ENCODE results near the gene ANKRD11. TPM values are rescaled to one million over a fixed set of nuclear protein-coding genes. Genes with fewer than 3 reads are reported as not detected.
"Not testable (repeated sequence)": the region's sequence is repeated elsewhere in the genome, so short reads cannot be mapped to it uniquely, and the experiment has no call there.

ANKRD11 gene
- total RNA-seq, 1 experiment from 2014 or later, result 28.5 TPM

- no peaks in the 10 kb centered on the region for H3K4me1 ChIP-seq (ENCODE audit: low read length)
- H3K9me3 ChIP-seq (ENCODE audit: low read length), result no peaks in the 10 kb centered on the region
- no peaks in the 10 kb centered on the region for H3K9me2 ChIP-seq (replicated peaks; ENCODE audit: insufficient read depth, low read length)
- no peak overlapping the region for H3K27ac ChIP-seq (ENCODE audit: low read length)
- H3K36me3 ChIP-seq (ENCODE audit: insufficient read depth, low read length), result no peaks in the 10 kb centered on the region
- H3K9ac ChIP-seq (ENCODE audit: low read length), result no peak overlapping the region
- no peak overlapping the region for H3K4me3 ChIP-seq (ENCODE audit: low read length)
- H3K4me2 ChIP-seq (ENCODE audit: low read depth, low read length, poor library complexity, severe bottlenecking), result no peak overlapping the region
- peaks cover 60% of the 10 kb centered on the region; the same call in 1 of the 2 replicates for H4K20me1 ChIP-seq (ENCODE audit: insufficient read depth, low read depth, low read length)
- no peak for DNase-seq
- no peak overlapping the region for H2AFZ ChIP-seq (ENCODE audit: low read length)
- H3K79me2 ChIP-seq (ENCODE audit: low read length), result peaks cover 63% of the 10 kb centered on the region
- no peaks in the 10 kb centered on the region for H3K27me3 ChIP-seq (ENCODE audit: low read length)
These were observed 103.8 kb downstream of the ANKRD11 start for GRCh38 chr16:89386306-89387185.

GRCh38 chr16:89385712-89386111 lies 104.6 kb downstream of the ANKRD11 start:
- H3K79me2 ChIP-seq (ENCODE audit: low read length), result peaks cover 65% of the 10 kb centered on the region
- peaks cover 65% of the 10 kb centered on the region; the same call in 1 of the 2 replicates for H4K20me1 ChIP-seq (ENCODE audit: insufficient read depth, low read depth, low read length)
- no peaks in the 10 kb centered on the region for H3K36me3 ChIP-seq (ENCODE audit: insufficient read depth, low read length)
- no peak for DNase-seq
- no peak overlapping the region for H3K27ac ChIP-seq (ENCODE audit: low read length)
- no peak overlapping the region for H3K4me2 ChIP-seq (ENCODE audit: low read depth, low read length, poor library complexity, severe bottlenecking)
- H3K9me2 ChIP-seq (replicated peaks; ENCODE audit: insufficient read depth, low read length), result no peaks in the 10 kb centered on the region
- H3K9me3 ChIP-seq (ENCODE audit: low read length), result no peaks in the 10 kb centered on the region
- H3K9ac ChIP-seq (ENCODE audit: low read length), result no peak overlapping the region
- H2AFZ ChIP-seq (ENCODE audit: low read length), result no peak overlapping the region
- H3K4me1 ChIP-seq (ENCODE audit: low read length), result peaks cover under 1% of the 10 kb centered on the region
- H3K4me3 ChIP-seq (ENCODE audit: low read length), result no peak overlapping the region
- H3K27me3 ChIP-seq (ENCODE audit: low read length), result no peaks in the 10 kb centered on the region

- Histone ChIP-seq H2AFZ (ENCODE audit: low read length) (no peak overlapping the region), H4K20me1 (ENCODE audit: insufficient read depth, low read depth, low read length) (peaks cover 78% of the 10 kb centered on the region), H3K4me2 (ENCODE audit: low read depth, low read length, poor library complexity, severe bottlenecking) (no peak overlapping the region), H3K9me3 (ENCODE audit: low read length) (no peaks in the 10 kb centered on the region), H3K9me2 (replicated peaks; ENCODE audit: insufficient read depth, low read length) (no peaks in the 10 kb centered on the region), H3K4me3 (ENCODE audit: low read length) (no peak overlapping the region), H3K27me3 (ENCODE audit: low read length) (no peaks in the 10 kb centered on the region), H3K27ac (ENCODE audit: low read length) (no peak overlapping the region), H3K36me3 (ENCODE audit: insufficient read depth, low read length) (no peaks in the 10 kb centered on the region), H3K9ac (ENCODE audit: low read length) (no peak overlapping the region), H3K4me1 (ENCODE audit: low read length) (peaks cover 15% of the 10 kb centered on the region), H3K79me2 (ENCODE audit: low read length) (peaks cover 71% of the 10 kb centered on the region)
- DNase-seq, result no peak
These were observed 106.1 kb downstream of the ANKRD11 start for GRCh38 chr16:89384282-89384681.

DNA sequence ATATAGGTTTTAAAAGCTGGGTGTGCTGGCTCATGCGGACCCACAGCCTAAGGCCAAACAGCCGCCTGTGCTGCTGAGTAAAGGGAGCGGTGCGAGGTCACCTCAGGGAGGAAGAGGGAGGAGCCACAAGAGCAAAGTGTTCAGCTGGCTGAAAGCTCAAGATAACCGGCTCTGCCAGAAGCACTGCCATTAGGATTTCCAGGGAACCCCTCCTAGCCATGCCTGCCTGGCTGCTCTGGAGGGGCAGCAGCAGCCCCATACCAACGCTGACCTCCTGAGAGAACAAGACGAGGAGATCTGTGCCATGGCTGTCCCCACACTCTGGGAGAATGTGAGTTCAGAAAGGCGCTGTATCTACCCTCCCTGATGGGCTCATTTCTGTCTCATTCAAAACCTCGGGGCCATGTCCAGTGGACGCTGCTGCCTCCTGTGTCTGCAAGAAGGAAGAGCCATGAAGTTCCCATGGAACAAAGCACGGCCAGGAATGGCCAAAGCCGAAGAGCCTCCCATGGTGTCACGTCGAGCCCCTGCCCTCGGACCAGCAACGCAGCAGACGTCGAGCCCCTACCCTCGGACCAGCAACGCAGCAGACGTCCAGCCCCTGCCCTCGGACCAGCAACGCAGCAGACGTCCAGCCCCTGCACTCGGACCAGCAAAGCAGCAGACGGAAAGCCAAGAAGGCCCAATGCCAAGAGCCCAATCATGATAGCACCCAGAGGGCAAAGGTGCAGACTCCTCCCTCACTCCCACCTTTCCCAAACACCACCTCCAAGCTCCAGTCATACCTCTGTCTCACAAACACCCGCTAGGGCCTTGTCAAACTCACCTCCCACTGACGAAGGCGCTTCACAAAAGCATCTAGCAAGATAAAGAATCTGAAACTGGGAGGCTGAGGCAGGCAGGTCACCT lies 107.0 kb downstream of the ANKRD11 start:
- DNase-seq, result no peak
- Histone ChIP-seq H3K27ac (ENCODE audit: low read length) (no peak overlapping the region), H3K27me3 (ENCODE audit: low read length) (no peaks in the 10 kb centered on the region), H3K9me3 (ENCODE audit: low read length) (no peaks in the 10 kb centered on the region), H3K36me3 (ENCODE audit: insufficient read depth, low read length) (no peaks in the 10 kb centered on the region), H3K79me2 (ENCODE audit: low read length) (peaks cover 71% of the 10 kb centered on the region), H3K9ac (ENCODE audit: low read length) (no peak overlapping the region), H3K4me2 (ENCODE audit: low read depth, low read length, poor library complexity, severe bottlenecking) (no peak overlapping the region), H2AFZ (ENCODE audit: low read length) (no peak overlapping the region), H3K4me1 (ENCODE audit: low read length) (peaks cover 19% of the 10 kb centered on the region), H3K4me3 (ENCODE audit: low read length) (no peak overlapping the region), H4K20me1 (ENCODE audit: insufficient read depth, low read depth, low read length) (peaks cover 81% of the 10 kb centered on the region), H3K9me2 (replicated peaks; ENCODE audit: insufficient read depth, low read length) (no peaks in the 10 kb centered on the region)

DNA sequence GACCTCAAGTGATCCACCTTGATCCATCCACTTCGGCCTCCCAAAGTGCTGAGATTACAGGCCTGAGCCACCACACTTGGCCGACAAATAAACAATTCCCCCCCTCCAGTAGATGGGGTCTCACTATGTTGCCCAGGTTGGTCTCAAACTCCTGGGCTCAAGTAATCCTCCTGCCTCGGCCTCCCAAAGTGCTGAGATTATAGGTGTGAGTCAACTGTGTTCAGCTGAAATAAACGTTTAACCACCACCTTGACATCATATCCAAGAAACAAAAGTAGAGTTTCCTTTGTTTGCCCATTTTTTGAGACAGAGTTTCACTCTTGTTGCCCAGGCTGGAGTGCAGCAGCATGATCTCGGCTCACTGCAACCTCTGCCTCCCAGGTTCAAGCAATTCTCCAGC lies 107.8 kb downstream of the ANKRD11 start:
- H3K9me2 ChIP-seq (replicated peaks; ENCODE audit: insufficient read depth, low read length); H3K27me3 ChIP-seq (ENCODE audit: low read length); H3K9ac ChIP-seq (ENCODE audit: low read length); H3K36me3 ChIP-seq (ENCODE audit: insufficient read depth, low read length); H3K9me3 ChIP-seq (ENCODE audit: low read length); H2AFZ ChIP-seq (ENCODE audit: low read length); H3K4me3 ChIP-seq (ENCODE audit: low read length); DNase-seq; H3K27ac ChIP-seq (ENCODE audit: low read length); H3K4me2 ChIP-seq (ENCODE audit: low read depth, low read length, poor library complexity, severe bottlenecking): not testable (repeated sequence)
- Histone ChIP-seq H3K79me2 (ENCODE audit: low read length) (peaks cover 78% of the 10 kb centered on the region), H3K4me1 (ENCODE audit: low read length) (peaks cover 19% of the 10 kb centered on the region), H4K20me1 (ENCODE audit: insufficient read depth, low read depth, low read length) (peaks cover 85% of the 10 kb centered on the region)

DNA sequence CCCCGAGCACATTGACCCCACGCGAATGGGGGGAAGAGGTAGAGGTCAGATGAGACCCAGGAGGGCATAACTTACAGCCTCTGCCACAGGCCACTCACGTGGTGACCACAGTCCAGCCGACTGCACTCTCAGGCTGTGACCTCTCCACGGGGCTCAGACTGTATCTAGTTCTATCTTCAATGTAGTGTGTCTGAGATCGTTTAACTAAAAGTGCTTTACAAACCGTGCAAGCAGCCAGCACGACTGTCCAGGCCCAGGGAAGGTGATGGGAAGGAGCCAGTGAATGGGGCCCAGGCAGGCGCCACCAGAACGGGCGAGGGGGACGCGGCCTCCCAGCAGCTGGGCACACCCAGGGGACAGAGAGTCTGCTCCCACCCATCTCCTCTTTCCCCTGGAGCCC lies 108.6 kb downstream of the ANKRD11 start:
- Histone ChIP-seq H3K9me3 (ENCODE audit: low read length) (no peaks in the 10 kb centered on the region; the same call in 1 of the 2 replicates), H3K9me2 (replicated peaks; ENCODE audit: insufficient read depth, low read length) (no peaks in the 10 kb centered on the region), H3K4me2 (ENCODE audit: low read depth, low read length, poor library complexity, severe bottlenecking) (no peak overlapping the region), H3K4me3 (ENCODE audit: low read length) (no peak overlapping the region), H3K9ac (ENCODE audit: low read length) (no peak overlapping the region), H4K20me1 (ENCODE audit: insufficient read depth, low read depth, low read length) (peaks cover 88% of the 10 kb centered on the region), H3K4me1 (ENCODE audit: low read length) (peaks cover 19% of the 10 kb centered on the region), H3K27me3 (ENCODE audit: low read length) (no peaks in the 10 kb centered on the region), H2AFZ (ENCODE audit: low read length) (no peak overlapping the region), H3K36me3 (ENCODE audit: insufficient read depth, low read length) (no peaks in the 10 kb centered on the region), H3K79me2 (ENCODE audit: low read length) (peaks cover 82% of the 10 kb centered on the region), H3K27ac (ENCODE audit: low read length) (no peak overlapping the region)
- no peak for DNase-seq

DNA sequence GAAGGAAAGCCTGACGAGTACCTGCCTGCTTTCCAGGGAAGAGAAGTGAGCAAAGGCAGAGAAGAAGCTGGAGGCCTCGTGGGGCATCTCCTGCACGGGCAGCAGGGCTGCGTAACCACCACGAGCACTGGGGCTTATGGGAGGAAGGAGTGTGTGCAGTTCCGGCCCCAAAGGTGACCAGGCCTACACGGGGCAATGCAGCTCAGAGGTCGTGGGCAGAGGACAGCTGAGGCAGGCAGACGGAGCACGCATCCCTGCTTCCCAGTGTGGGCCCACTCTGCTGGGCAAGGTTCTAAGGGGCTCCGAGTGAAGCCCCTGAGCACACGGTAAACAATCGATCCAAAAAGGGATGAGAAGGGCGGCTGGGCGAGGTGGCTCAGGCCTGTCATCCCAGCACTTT lies 109.7 kb downstream of the ANKRD11 start:
- DNase-seq, result no peak
- no peak overlapping the region for H3K9ac ChIP-seq (ENCODE audit: low read length)
- peaks cover 83% of the 10 kb centered on the region for H3K79me2 ChIP-seq (ENCODE audit: low read length)
- H3K9me3 ChIP-seq (ENCODE audit: low read length), result no peaks in the 10 kb centered on the region; the same call in 1 of the 2 replicates
- H4K20me1 ChIP-seq (ENCODE audit: insufficient read depth, low read depth, low read length), result peaks cover 86% of the 10 kb centered on the region
- H3K9me2 ChIP-seq (replicated peaks; ENCODE audit: insufficient read depth, low read length), result no peaks in the 10 kb centered on the region
- H3K4me2 ChIP-seq (ENCODE audit: low read depth, low read length, poor library complexity, severe bottlenecking), result no peak overlapping the region
- H3K27ac ChIP-seq (ENCODE audit: low read length), result no peak overlapping the region
- H3K4me1 ChIP-seq (ENCODE audit: low read length), result peaks cover 19% of the 10 kb centered on the region
- no peaks in the 10 kb centered on the region for H3K27me3 ChIP-seq (ENCODE audit: low read length)
- no peak overlapping the region for H2AFZ ChIP-seq (ENCODE audit: low read length)
- H3K36me3 ChIP-seq (ENCODE audit: insufficient read depth, low read length), result no peaks in the 10 kb centered on the region
- no peak overlapping the region for H3K4me3 ChIP-seq (ENCODE audit: low read length)
